Astrocyte (in vitro differentiated cells and primary cell): ENCODE results near the gene CMSS1. TPM values are rescaled to one million over a fixed set of nuclear protein-coding genes. Genes with fewer than 3 reads are reported as not detected.

Experiments
- DNase-seq: peaks from one replicate; pipeline ENCODE4 v3.0.0-alpha.2; 2010; ENCODE audit warnings: low read depth
- FAIRE-seq: peaks from 2 replicates; lab custom pipeline; 2011; peaks lifted over from hg19 to GRCh38; lab: Jason Lieb, UNC
- H2AFZ ChIP-seq: 2 replicates; pipeline ENCODE4 v1.6.0; 2012; ENCODE audit warnings: low read depth, low read length, inconsistent platforms
- H3K27ac ChIP-seq: 2 replicates; pipeline ENCODE4 v1.5.1; 2011; ENCODE audit warnings: low read depth, low read length, inconsistent platforms
- H3K27me3 ChIP-seq: 2 replicates; pipeline ENCODE4 v1.6.0; 2011; ENCODE audit warnings: low read length, inconsistent platforms; ENCODE audit not compliant: insufficient read depth
- H3K36me3 ChIP-seq: 2 replicates; pipeline ENCODE4 v1.5.1; 2011; ENCODE audit warnings: low read length, inconsistent platforms; ENCODE audit not compliant: insufficient read depth
- H3K4me1 ChIP-seq: 2 replicates; pipeline ENCODE4 v1.5.1; 2011; ENCODE audit warnings: low read length, inconsistent platforms; ENCODE audit not compliant: insufficient read depth
- H3K4me2 ChIP-seq: 2 replicates; pipeline ENCODE4 v1.6.0; 2012; ENCODE audit warnings: low read length, inconsistent platforms
- H3K4me3 ChIP-seq: 2 replicates; pipeline ENCODE4 v1.5.1; 2011; ENCODE audit warnings: low read depth, mild to moderate bottlenecking, low read length, inconsistent platforms; ENCODE audit not compliant: insufficient read depth
- H3K79me2 ChIP-seq: 2 replicates; pipeline ENCODE4 v1.6.0; 2012; ENCODE audit warnings: mild to moderate bottlenecking, low read length, inconsistent platforms; ENCODE audit not compliant: insufficient read depth
- H3K9ac ChIP-seq: 2 replicates; pipeline ENCODE4 v1.6.0; 2012; ENCODE audit warnings: mild to moderate bottlenecking, low read length, inconsistent platforms
- H3K9me3 ChIP-seq: 2 replicates; pipeline ENCODE4 v1.5.1; 2012; ENCODE audit warnings: low read depth, mild to moderate bottlenecking, low read length, inconsistent platforms; ENCODE audit not compliant: insufficient read depth
- H4K20me1 ChIP-seq: 2 replicates; pipeline ENCODE4 v1.6.0; 2012; ENCODE audit warnings: low read length, inconsistent platforms; ENCODE audit not compliant: insufficient read depth
- H3K27ac Mint-ChIP-seq: one replicate; pipeline ENCODE4 v1.8.0; 2021; ENCODE audit warnings: mild to moderate bottlenecking, mixed read lengths; ENCODE audit not compliant: unreplicated experiment
- H3K27me3 Mint-ChIP-seq: one replicate; pipeline ENCODE4 v1.8.0; 2021; ENCODE audit warnings: low read depth, mixed read lengths; ENCODE audit not compliant: unreplicated experiment
- H3K36me3 Mint-ChIP-seq: one replicate; pipeline ENCODE4 v1.8.0; 2021; ENCODE audit warnings: low read depth, mixed read lengths; ENCODE audit not compliant: unreplicated experiment
- H3K4me1 Mint-ChIP-seq: one replicate; pipeline ENCODE4 v1.8.0; 2021; ENCODE audit warnings: low read depth, mixed read lengths; ENCODE audit not compliant: unreplicated experiment
- H3K4me3 Mint-ChIP-seq: one replicate; pipeline ENCODE4 v1.8.0; 2021; ENCODE audit warnings: mild to moderate bottlenecking, moderate library complexity, mixed read lengths; ENCODE audit not compliant: unreplicated experiment
- H3K9me3 Mint-ChIP-seq: one replicate; pipeline ENCODE4 v1.8.0; 2021; ENCODE audit warnings: mild to moderate bottlenecking, mixed read lengths; ENCODE audit not compliant: unreplicated experiment
- EZH2 ChIP-seq: IDR thresholded peaks from 2 replicates; pipeline ENCODE4 v1.6.1; 2012; ENCODE audit warnings: mild to moderate bottlenecking, low read length, inconsistent platforms; ENCODE audit not compliant: insufficient read depth
- total RNA-seq: library from RNA; stranded (reverse); gene quantifications from 2 replicates; pipeline ENCODE4 v1.2.1, GENCODE V29; 2021
- TF ChIP-seq, protein P1 (sequence below): IDR thresholded peaks from 2 replicates; pipeline ENCODE4 v1.5.1; 2011; ENCODE audit warnings: low read depth, mild to moderate bottlenecking, inconsistent platforms, low read length, moderate library complexity; ENCODE audit not compliant: insufficient read depth

CMSS1 gene
- total RNA-seq, 1 donor from 2014 or later = 12.5 TPM

DNA sequence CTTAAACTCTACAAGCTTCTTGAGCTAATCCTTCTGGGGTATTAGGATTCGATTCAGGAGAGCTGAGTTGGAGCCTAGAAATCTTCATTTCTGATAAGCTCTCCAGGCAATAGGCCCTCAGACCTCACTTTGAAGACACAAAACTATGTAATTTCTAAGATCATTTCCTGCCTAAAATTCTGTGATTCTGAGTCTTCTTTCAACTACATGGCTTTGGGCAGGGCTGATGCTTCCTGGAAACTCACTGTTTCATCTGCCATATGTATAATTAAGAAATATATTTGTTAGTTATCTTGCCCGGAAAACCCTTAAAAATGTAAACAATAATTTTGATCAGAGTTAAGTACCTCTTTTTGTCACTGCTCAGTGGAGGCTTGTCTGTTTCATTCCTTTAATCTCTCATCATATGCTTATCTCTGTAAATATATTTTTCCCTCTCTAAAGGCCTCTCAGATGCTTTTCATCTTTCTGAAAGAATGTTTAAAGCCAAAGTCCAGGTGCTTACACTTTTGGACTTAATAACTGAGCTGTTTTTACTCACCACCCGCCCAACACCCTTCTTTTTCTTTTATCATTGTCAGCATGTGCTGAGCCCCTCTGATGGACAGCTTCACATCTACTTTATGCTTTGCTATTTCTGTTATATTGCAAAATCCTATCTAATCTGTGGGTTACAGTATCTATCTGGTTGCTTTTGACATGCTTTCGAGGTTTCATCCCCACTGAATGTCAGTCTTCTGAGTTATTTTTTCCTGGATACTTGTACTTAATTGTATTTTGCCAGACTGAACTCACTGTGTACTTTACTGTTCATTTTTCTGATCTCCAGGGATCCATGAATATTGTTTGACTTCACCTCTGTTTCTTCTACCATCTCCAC, 258.4 kb downstream of the CMSS1 start:
- no peak overlapping the region for H3K9ac ChIP-seq
- no peak for DNase-seq
- H3K9me3 Mint-ChIP-seq = no peaks in the 10 kb centered on the region
- no peaks in the 10 kb centered on the region for H3K27me3 Mint-ChIP-seq
- H3K36me3 Mint-ChIP-seq = peaks cover 4% of the 10 kb centered on the region
- H3K79me2 ChIP-seq = no peaks in the 10 kb centered on the region
- H3K27ac ChIP-seq = no peak overlapping the region
- H3K4me3 Mint-ChIP-seq = no peak overlapping the region
- H3K4me1 Mint-ChIP-seq = peaks cover 46% of the 10 kb centered on the region
- H4K20me1 ChIP-seq = no peaks in the 10 kb centered on the region
- H3K4me1 ChIP-seq = peaks cover 20% of the 10 kb centered on the region
- TF ChIP-seq EZH2 = no peak
- TF ChIP-seq, protein P1, sequence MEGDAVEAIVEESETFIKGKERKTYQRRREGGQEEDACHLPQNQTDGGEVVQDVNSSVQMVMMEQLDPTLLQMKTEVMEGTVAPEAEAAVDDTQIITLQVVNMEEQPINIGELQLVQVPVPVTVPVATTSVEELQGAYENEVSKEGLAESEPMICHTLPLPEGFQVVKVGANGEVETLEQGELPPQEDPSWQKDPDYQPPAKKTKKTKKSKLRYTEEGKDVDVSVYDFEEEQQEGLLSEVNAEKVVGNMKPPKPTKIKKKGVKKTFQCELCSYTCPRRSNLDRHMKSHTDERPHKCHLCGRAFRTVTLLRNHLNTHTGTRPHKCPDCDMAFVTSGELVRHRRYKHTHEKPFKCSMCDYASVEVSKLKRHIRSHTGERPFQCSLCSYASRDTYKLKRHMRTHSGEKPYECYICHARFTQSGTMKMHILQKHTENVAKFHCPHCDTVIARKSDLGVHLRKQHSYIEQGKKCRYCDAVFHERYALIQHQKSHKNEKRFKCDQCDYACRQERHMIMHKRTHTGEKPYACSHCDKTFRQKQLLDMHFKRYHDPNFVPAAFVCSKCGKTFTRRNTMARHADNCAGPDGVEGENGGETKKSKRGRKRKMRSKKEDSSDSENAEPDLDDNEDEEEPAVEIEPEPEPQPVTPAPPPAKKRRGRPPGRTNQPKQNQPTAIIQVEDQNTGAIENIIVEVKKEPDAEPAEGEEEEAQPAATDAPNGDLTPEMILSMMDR = no peak
- no peak overlapping the region for H2AFZ ChIP-seq
- H3K27ac Mint-ChIP-seq = peak overlapping the region; percentile 27
- no peaks in the 10 kb centered on the region for H3K36me3 ChIP-seq
- no peak overlapping the region for H3K4me2 ChIP-seq
- no peaks in the 10 kb centered on the region for H3K9me3 ChIP-seq
- no peak for FAIRE-seq
- H3K27me3 ChIP-seq = no peaks in the 10 kb centered on the region
- H3K4me3 ChIP-seq = no peak overlapping the region

DNA sequence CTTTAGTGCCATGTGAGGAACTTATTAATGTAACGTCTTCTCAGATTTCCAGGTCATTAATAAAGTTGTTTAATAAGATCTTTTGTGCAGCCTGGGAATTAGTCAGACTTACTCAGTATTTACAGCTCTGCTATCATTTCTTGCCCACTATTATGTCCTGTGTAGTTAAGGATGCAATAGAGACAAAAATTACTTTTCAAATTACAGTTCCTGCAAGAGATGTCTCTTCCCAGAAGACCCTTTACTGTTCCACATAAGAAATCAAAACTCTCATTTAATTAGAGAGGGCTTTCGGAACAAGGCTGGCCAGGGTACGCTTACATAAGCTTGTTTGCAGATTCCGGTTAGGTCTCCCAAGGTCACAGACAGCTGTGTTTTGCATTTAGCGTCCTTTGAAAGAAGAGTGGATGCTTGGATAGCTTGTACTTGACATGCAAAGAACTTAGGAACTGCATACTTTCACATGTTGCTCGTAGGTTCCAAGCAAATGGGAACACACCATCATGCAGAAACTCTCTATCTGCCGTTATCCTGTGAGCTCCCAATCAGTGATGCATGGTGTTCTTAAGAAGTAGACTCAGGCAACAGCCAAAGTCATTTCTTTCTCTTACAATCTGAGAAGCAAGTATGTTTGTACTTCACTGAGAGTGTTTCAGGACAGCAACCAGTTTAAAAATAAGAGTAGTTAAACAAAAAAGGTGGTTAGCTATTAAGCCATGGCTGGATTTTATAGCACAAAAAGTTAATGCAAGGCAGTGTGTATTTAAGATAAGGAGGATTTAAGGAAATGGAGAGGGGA, 259.3 kb downstream of the CMSS1 start:
- H2AFZ ChIP-seq = no peak overlapping the region
- H3K36me3 Mint-ChIP-seq = no peaks in the 10 kb centered on the region
- no peak for FAIRE-seq
- H3K4me3 Mint-ChIP-seq = no peak overlapping the region
- TF ChIP-seq, protein P1 = no peak
- TF ChIP-seq EZH2 = no peak
- no peak overlapping the region for H3K4me2 ChIP-seq
- H3K27me3 Mint-ChIP-seq = no peaks in the 10 kb centered on the region
- H3K27ac Mint-ChIP-seq = peak overlapping the region; percentile 64
- no peak overlapping the region for H3K4me3 ChIP-seq
- H3K27ac ChIP-seq = no peak overlapping the region
- peaks cover 51% of the 10 kb centered on the region for H3K4me1 Mint-ChIP-seq
- H3K79me2 ChIP-seq = no peaks in the 10 kb centered on the region
- no peaks in the 10 kb centered on the region for H4K20me1 ChIP-seq
- H3K9me3 Mint-ChIP-seq = no peaks in the 10 kb centered on the region
- peaks cover 20% of the 10 kb centered on the region for H3K4me1 ChIP-seq
- no peak for DNase-seq
- no peaks in the 10 kb centered on the region for H3K9me3 ChIP-seq
- no peaks in the 10 kb centered on the region for H3K36me3 ChIP-seq
- H3K27me3 ChIP-seq = no peaks in the 10 kb centered on the region
- H3K9ac ChIP-seq = no peak overlapping the region
